Measurements from ENCODE around the gene CGB3.

The CGB3 gene

DNA sequence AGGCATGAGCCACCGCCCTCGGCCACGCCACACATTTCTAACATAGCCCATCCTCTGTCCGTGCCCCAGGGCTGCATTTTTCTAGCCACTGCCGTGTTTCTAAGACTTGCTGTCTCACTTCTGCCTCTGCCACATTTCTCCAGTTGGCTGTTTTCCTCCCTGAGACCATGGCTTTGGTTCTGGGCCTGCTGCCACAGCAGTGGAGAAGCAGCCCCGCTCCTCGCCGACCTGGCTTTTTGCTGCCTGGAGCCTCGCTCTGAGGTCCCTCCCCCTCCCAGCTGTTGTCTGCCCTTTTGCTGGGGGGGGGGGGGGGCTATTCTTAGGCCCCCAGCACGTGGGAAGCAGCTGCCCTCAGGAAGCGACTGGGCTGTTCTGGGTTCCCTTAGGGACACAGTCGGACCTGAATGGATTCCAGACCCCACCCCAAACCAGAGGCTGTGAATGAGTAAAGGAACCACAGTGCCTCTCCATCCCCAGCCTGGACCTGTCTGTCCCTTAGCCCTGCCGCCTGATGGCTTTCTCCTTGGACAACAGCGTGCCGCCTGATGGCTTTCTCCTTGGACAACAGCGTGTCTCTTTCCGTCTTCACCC lies 34.3 kb downstream of the CGB3 start:
- ChIA-PET POLR2A (interaction anchor here (0.6 kb wide), 3 partner anchors 31 to 782 kb away, joined by 3 to 5 read pairs (median 4); no protein-coding TSS in a partner anchor), CTCF (interaction anchor here (0.9 to 4.5 kb wide), 7 partner anchors 8 to 202 kb away, joined by 3 to 129 read pairs (median 5); no protein-coding TSS in a partner anchor)
- TF ChIP-seq, protein P1, sequence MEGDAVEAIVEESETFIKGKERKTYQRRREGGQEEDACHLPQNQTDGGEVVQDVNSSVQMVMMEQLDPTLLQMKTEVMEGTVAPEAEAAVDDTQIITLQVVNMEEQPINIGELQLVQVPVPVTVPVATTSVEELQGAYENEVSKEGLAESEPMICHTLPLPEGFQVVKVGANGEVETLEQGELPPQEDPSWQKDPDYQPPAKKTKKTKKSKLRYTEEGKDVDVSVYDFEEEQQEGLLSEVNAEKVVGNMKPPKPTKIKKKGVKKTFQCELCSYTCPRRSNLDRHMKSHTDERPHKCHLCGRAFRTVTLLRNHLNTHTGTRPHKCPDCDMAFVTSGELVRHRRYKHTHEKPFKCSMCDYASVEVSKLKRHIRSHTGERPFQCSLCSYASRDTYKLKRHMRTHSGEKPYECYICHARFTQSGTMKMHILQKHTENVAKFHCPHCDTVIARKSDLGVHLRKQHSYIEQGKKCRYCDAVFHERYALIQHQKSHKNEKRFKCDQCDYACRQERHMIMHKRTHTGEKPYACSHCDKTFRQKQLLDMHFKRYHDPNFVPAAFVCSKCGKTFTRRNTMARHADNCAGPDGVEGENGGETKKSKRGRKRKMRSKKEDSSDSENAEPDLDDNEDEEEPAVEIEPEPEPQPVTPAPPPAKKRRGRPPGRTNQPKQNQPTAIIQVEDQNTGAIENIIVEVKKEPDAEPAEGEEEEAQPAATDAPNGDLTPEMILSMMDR (IDR thresholded peaks at IDR 0.05; ENCODE audit: control extremely low read depth, extremely low read depth, low read depth, missing control alignments) = no peak
- no peak for DNase-seq (ENCODE audit: extremely low spot score)

DNA sequence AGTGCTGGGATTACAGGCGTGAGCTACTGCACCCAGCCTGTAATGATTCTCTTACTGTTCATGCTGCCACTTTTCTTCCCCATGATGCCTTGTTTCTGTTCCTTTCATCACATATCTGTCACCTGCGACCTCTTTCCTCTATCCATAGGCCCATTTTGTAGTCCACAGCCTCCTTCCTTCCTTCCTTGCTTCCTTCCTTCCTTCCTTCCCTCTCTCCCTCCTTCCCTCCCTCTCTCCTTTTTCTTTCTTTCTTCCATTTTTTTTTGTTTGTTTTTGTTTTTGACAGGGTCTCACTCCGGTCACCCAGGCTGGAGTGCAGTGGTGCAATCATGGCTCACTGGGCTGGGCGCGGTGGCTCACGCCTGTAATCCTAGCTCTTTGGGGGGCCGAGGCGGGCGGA lies 35.3 kb downstream of the CGB3 start:
- ChIA-PET CTCF (interaction anchor here (0.9 to 1.6 kb wide), 4 partner anchors 9 to 201 kb away, joined by 3 to 5 read pairs (median 4); no protein-coding TSS in a partner anchor), POLR2A (interaction anchor here (0.6 to 0.7 kb wide), 2 partner anchors 10 to 108 kb away, joined by 3 to 5 read pairs; no protein-coding TSS in a partner anchor)
- DNase-seq (ENCODE audit: extremely low spot score) = no peak
- TF ChIP-seq, protein P1 (IDR thresholded peaks at IDR 0.05; ENCODE audit: control extremely low read depth, extremely low read depth, low read depth, missing control alignments) = no peak

DNA sequence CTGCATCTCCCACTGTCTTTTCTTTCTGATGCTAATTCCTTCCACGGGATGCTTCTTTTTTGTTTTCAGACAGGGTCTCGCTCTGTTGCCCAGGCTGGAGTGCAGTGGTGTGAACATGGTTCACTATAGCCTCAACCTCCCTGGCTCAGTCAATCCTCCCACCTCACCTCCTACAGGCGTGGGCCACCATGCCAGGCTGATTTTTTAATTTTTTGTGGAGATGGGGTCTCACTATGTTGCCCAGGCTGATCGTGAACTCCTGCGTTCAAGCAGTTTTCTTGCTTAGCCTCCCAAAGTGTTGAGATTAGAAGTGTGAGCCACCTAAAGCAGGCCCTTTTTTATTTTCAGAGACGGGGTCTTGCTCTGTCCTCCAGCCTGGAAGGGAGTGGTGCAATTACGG lies 35.8 kb downstream of the CGB3 start:
- ChIA-PET CTCF (interaction anchor here (1.1 to 1.6 kb wide), 3 partner anchors 9 to 201 kb away, joined by 3 to 5 read pairs (median 4); no protein-coding TSS in a partner anchor), POLR2A (interaction anchor here (0.7 kb wide), 1 partner anchor 9 kb away, joined by 3 read pairs; no protein-coding TSS in a partner anchor)
- DNase-seq (ENCODE audit: extremely low spot score) = no peak
- TF ChIP-seq, protein P1 (IDR thresholded peaks at IDR 0.05; ENCODE audit: control extremely low read depth, extremely low read depth, low read depth, missing control alignments) = no peak

DNA sequence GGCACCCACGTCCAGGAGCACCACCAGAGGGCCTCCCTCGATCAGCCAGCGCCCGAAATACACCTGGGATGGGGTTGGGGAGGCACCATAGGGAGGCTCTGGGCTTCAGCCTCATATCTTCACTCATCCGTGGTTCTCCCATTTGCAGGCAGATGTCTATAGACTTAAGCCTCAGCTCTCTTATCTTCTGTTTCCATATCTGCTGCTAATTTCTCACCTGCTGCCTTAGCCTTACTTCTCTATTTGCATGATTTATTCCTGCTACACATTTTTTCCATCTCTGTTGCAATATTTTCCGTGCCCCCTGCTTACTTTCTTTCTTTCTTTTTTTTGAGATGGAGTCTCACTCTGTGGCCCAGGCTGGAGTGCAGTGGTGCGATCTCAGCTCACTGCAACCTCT lies 36.8 kb downstream of the CGB3 start:
- POLR2A ChIA-PET = interaction anchor here (0.7 to 2.1 kb wide), 2 partner anchors 8 to 21 kb away, joined by 3 to 11 read pairs; partner anchors contain the start of gene FTL
- TF ChIP-seq, protein P1 (IDR thresholded peaks at IDR 0.05; ENCODE audit: control extremely low read depth, extremely low read depth, low read depth, missing control alignments) = no peak

DNA sequence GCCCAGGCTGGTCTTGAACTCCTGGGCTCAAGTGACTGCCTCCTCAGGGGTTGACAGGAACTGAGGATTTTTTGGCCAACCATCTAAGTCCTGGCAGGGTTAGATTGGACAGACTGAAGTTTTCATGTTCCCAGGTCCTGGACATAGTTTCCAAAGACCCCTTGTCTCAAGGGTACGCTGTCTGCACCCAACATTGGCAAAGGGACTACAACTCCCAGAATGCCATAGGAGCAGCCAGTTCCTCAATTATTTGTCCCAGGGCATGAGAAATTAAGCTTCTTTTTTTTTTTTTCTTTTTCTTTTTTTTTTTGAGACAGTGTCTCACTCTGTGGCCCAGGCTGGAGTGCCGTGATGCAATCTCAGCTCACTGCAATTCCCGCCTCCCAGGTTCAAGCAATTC lies 37.9 kb downstream of the CGB3 start:
- ChIA-PET POLR2A (interaction anchor here (0.6 to 2.1 kb wide), 4 partner anchors 20 to 470 kb away, joined by 3 to 11 read pairs (median 4); partner anchors contain the start of gene FTL), CTCF (interaction anchor here (0.8 to 1.9 kb wide), 4 partner anchors 10 to 15 kb away, joined by 3 to 11 read pairs (median 4); no protein-coding TSS in a partner anchor)
- TF ChIP-seq, protein P1 (IDR thresholded peaks at IDR 0.05; ENCODE audit: control extremely low read depth, extremely low read depth, low read depth, missing control alignments) = no peak
- DNase-seq (ENCODE audit: extremely low spot score) = no peak

More for the DNA sequence above, 36.8 kb downstream of the CGB3 start:
- CTCF ChIA-PET = interaction anchor here (1.6 to 1.9 kb wide), 2 partner anchors 13 to 14 kb away, joined by 3 to 11 read pairs; no protein-coding TSS in a partner anchor
- no peak for DNase-seq (ENCODE audit: extremely low spot score)

DNA sequence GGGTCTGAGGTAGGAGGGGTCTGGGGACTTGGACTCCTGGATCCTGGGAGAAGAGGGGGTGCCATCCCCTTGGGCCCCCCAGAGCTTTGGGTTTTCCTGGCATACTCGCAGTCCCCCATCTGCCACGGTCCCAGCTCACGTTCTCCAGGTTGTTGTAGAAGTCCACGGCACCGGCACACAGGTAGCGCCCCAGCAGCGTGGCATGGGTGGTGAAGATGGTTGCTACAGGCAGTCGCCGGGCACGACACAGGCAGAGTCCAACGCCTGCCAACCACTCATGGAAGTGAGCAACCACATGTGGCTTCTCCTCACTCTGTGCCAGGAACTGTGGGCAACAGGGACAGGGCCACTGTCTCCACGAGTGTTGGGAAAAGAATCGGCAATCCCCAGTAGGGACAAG lies 38.4 kb downstream of the CGB3 start:
- TF ChIP-seq, protein P1 (IDR thresholded peaks at IDR 0.05; ENCODE audit: control extremely low read depth, extremely low read depth, low read depth, missing control alignments) = no peak
- POLR2A ChIA-PET = interaction anchor here (0.6 to 2.1 kb wide), 5 partner anchors 8 to 469 kb away, joined by 3 to 11 read pairs (median 3); partner anchors contain the start of genes FTL and RUVBL2
- no peak for DNase-seq (ENCODE audit: extremely low spot score)
- CTCF ChIA-PET = interaction anchor here (1.3 to 10.4 kb wide), 3 partner anchors 7 to 14 kb away, joined by 3 to 129 read pairs (median 11); partner anchors contain the start of genes GYS1 and RUVBL2
